GM18505 (cell line): ENCODE measurements around the gene OR11H7.
"Not testable (repeated sequence)": the region's sequence is repeated elsewhere in the genome, so short reads cannot be mapped to it uniquely, and the experiment has no call there.

Source experiments
- ATAC-seq: cut with Tn5 transposase; IDR thresholded peaks from one replicate; pipeline ENCODE4 v1.9.1; 2021; ENCODE audit not compliant: unreplicated experiment
- POLR2A ChIP-seq: IDR thresholded peaks from 4 replicates; pipeline ENCODE4 v1.6.1; 2011; ENCODE audit warnings: borderline replicate concordance; ENCODE audit not compliant: insufficient read depth, insufficient read length; ENCODE audit errors: extremely low read depth

The OR11H7 gene

DNA sequence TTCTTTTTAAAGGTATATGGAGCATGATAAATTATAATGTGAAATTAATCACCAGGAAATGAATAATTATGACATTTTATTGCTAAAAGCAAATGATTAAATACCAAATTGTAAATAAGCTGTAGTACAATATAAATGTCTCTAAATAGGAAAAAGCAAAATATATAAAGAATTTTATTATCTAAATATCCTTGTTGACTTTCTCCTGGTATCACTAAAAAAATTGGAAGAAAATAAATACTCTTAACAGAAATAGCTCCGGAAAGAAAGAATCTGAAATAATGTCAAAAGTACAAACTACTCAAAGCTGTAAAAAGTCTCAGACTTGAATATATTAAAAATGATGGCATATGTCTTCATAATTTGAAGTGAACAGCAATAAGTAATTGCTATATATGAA is at the start of gene OR11H7:
TSS of gene OR11H7 (plus strand) at position 301 of the 400 bp plus-strand sequence.
- no peak for TF ChIP-seq POLR2A
- ATAC-seq, result no peak

GRCh38 chr14:20179218-20179617 is 49.6 kb upstream of the OR11H7 start:
- no peak for ATAC-seq
- no peak for TF ChIP-seq POLR2A

DNA sequence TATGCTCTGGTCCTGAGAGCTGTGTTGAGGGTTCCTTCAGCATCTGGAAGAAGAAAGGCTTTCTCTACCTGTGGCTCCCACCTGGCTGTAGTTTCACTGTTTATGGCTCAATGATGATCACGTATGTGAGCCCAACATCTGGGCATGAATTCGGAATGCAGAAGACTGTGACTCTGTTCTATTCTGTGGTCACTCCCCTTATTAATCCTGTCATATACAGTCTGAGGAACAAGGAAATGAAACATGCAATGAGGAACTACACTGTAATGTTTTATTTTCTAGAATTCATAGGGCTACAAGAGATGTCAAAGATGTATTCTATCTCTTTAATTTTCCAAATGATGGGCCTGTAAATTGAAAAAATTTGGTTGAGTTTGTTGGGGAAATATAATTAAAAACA is 48.9 kb upstream of the OR11H7 start:
- no peak for ATAC-seq
- no peak for TF ChIP-seq POLR2A

GRCh38 chr14:20180486-20180885 is 48.3 kb upstream of the OR11H7 start:
- no peak for ATAC-seq
- no peak for TF ChIP-seq POLR2A

DNA sequence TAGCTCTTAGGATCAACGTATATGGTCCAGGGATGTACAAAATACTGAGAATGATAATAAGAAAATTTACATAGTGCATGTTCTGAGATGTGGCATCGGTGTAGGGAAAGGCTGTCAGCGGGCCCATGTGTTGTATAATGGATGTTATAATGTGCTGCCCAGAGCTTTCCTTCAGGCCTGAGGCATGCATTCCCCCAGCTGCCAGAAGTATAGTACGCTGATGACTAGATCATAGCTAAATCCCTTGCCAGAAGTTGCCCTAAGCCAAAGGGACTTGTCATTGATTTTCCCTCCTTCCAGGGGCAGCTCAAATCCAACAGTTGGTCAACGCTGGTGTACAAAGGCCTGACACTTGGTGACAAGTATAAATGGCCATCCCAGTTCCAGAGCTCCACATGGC is 44.6 kb upstream of the OR11H7 start:
- no peak for ATAC-seq
- TF ChIP-seq POLR2A, result no peak

- ATAC-seq, result no peak
- no peak for TF ChIP-seq POLR2A
These were observed 38.2 kb upstream of the OR11H7 start, which contains the start of gene OR11G2 for GRCh38 chr14:20190596-20190995. Gene OR11G2 (plus strand): TSS chr14:20190896. CDS start chr14:20197438, 6,542 bp downstream.

DNA sequence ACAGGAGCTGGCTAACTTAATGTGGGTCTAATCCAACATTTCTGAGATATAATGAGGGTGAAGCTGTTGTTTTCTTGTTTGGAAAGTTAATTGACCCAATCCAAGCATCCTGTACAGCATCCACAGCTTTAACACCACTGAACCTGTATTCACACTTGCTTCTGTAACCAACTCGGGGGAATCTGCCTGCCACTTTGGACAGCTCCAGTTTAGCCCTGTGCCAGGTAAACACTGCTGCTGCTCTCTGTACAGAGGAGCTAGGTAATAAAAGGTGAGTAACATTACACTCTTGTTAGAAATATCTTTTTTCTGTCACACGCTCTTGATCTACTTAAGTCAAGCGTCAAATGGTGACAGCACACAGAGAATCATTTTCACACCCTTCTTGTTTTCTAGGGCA is 37.4 kb upstream of the OR11H7 start:
- ATAC-seq, result no peak
- TF ChIP-seq POLR2A, result no peak

DNA sequence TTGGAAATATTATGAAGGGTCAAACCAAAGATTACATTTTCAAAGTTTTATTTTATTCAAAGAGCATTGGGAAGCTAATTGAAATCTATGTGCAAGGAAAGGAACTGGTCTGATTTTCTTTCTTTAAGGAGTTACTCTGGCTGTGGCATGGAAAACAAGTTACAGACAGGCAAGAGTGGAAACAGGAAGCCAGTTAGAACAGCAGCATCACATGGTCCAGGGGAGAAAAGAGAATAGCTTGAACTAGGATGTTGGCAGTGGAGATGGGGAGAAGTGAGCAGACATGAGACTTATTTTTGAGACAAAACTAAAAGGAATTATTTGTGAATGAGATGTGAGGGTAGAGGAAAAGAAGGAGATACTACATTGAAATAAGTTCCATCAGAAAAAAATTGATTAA is 34.7 kb upstream of the OR11H7 start:
- TF ChIP-seq POLR2A, result no peak
- ATAC-seq, result no peak

- not testable (repeated sequence) for ATAC-seq
These were observed 33.6 kb upstream of the OR11H7 start for GRCh38 chr14:20195170-20195569.

DNA sequence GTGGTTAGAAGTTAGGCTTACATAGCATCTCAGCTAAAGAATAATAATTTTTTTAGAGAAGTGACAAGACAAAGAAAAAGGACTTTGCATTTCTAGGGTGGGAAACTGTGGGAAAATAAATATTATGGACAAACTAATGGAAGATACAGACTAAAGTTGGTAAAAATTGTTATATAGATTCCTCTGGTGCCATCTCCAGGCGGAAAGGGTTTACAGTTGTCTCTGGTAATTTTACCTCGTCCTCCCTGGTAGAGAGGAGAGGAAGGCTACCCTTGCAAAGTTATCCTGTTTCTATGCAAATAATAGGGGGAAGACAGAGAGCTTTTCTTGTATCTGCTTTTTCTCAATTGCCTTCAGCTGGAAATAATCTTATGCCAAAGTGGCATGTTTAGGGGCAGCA is 32.9 kb upstream of the OR11H7 start:
- TF ChIP-seq POLR2A, result no peak

DNA sequence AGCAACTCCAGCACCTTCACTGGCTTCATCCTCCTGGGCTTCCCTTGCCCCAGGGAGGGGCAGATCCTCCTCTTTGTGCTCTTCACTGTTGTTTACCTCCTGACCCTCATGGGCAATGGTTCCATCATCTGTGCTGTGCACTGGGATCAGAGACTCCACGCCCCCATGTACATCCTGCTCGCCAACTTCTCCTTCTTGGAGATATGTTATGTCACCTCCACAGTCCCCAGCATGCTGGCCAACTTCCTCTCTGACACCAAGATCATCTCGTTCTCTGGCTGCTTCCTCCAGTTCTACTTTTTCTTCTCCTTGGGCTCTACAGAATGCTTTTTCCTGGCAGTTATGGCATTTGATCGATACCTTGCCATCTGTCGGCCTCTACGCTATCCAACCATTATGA is 31.3 kb upstream of the OR11H7 start:
- ATAC-seq, result no peak
- no peak for TF ChIP-seq POLR2A

More for the DNA sequence above, 32.9 kb upstream of the OR11H7 start:
- ATAC-seq, result no peak

- ATAC-seq, result no peak
- TF ChIP-seq POLR2A, result no peak
These were observed 29.8 kb upstream of the OR11H7 start for GRCh38 chr14:20198991-20199390.

- no peak for TF ChIP-seq POLR2A
- no peak for ATAC-seq
These were observed 24.1 kb upstream of the OR11H7 start for GRCh38 chr14:20204721-20205120.

DNA sequence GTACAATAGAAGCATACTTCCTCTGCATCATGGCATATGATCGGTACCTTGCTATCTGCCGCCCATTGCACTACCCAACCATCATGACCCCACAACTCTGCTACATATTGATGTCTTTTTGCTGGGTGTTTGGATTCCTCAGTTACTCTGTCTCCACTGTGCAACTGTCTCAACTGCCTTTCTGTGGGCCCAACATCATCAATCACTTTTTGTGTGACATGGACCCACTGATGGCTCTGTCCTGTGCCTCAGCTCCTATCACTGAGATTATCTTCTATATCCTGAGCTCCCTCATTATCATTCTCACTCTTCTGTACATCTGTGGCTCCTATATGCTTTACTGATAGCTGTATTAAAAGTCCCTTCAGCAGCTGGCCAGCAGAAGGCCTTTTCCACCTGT is 19.2 kb upstream of the OR11H7 start:
- no peak for ATAC-seq
- TF ChIP-seq POLR2A, result no peak

DNA sequence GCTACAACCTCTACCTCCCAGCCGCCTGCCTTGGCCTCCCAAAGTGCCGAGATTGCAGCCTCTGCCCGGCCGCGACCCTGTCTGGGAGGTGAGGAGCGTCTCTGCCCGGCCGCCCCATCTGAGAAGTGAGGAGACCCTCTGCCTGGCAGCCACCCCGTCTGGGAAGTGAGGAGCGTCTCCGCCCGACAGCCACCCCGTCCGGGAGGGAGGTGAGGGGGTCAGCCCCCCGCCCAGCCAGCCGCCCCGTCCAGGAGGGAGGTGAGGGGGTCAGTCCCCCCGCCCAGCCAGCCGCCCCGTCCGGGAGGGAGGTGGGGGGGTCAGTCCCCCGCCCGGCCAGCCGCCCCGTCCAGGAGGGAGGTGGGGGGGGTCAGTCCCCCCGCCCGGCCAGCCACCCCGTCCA is 16.4 kb upstream of the OR11H7 start:
- not testable (repeated sequence) for ATAC-seq
